Psoas muscle (tissue), 8 donors: Measurements from ENCODE around the gene MACIR. TPM values are rescaled to one million over a fixed set of nuclear protein-coding genes. Genes with fewer than 3 reads are reported as not detected.
"Not testable (repeated sequence)": the region's sequence is repeated elsewhere in the genome, so short reads cannot be mapped to it uniquely, and the experiment has no call there.

Source experiments
- ATAC-seq, 4 donors: fragments of 200-7000 bp; cut with Tn5 transposase; one replicate each; pipeline ENCODE4 v1.9.1; 2020; ENCODE audit warnings: moderate library complexity in 3 of 4, mild to moderate bottlenecking in 2 of 4
- DNase-seq, 2 donors: peaks; one replicate each; pipeline ENCODE4 v3.0.0-alpha.2; 2020
- H3K27ac ChIP-seq: fragments of 200-600 bp; one replicate; pipeline ENCODE4 v1.8.0; 2022
- H3K27me3 ChIP-seq, 3 donors: fragments of 200-600 bp in 1 of 3; one replicate each; pipeline versions ENCODE4 v1.6.1 to v1.8.0; 2013 to 2022; ENCODE audit warnings: low read length in 2 of 3, mild to moderate bottlenecking in 2 of 3, moderate library complexity in 1 of 3; ENCODE audit not compliant: insufficient read depth in 3 of 3
- H3K36me3 ChIP-seq, 2 donors: fragments of 200-600 bp in 1 of 2; one replicate each; pipeline versions ENCODE4 v1.6.1 to v1.8.0; 2013 to 2022; ENCODE audit warnings: low read depth in 1 of 2, mild to moderate bottlenecking in 1 of 2, moderate library complexity in 1 of 2; ENCODE audit not compliant: insufficient read depth in 1 of 2
- H3K4me1 ChIP-seq: fragments of 200-600 bp; one replicate; pipeline ENCODE4 v1.8.0; 2022
- H3K4me3 ChIP-seq: fragments of 200-600 bp; one replicate; pipeline ENCODE4 v1.8.0; 2022; ENCODE audit warnings: mild to moderate bottlenecking
- H3K9me3 ChIP-seq: fragments of 200-600 bp; one replicate; pipeline ENCODE4 v1.8.0; 2022
- CTCF ChIP-seq: fragments of 200-600 bp; IDR thresholded peaks from one replicate; pipeline ENCODE4 v1.8.0; 2022; ENCODE audit warnings: antibody characterized with exemption
- WGBS, 3 donors: extraction: QIAGEN DNeasy Blood & Tissue Kit; methylation state at CpG; one replicate each; pipeline versions ENCODE4 v1.1.6 to v1.1.7; 2013; 5-methylcytosine and 5-hydroxymethylcytosine counted together
- intact Hi-C, 2 donors: fragments of 100-400 bp; cut with DNase I; formaldehyde crosslinking; loops; one replicate each; pipeline versions ENCODE4 v1.11.0 to v1.14.2; 2022
- polyA plus RNA-seq, 3 donors: library from polyadenylated mRNA; stranded (reverse); fragments of 200-250 nt; gene quantifications; one replicate each; pipeline ENCODE4 v1.2.3, GENCODE V29; 2013
- total RNA-seq, 4 donors: library from RNA; stranded (reverse); fragmentation: NEBNext Ultra II Directional in 2 of 4; extraction: Animal tissue kit (Norgen Biotek cat#: 25700) in 2 of 4; gene quantifications; one replicate each; pipeline versions ENCODE4 v1.2.1 to v1.2.4, GENCODE V29; 2021 to 2023
- donor health status: healthy with polysubstance abuse.
- donor health status: DM: no; HTN: no; CAD: no; lungs with moderate emphysema.
- donor health status: Bipolar disorder and iron deficiency.
- donor health status: healthy.
- donor health status: DM: yes; HTN: yes; CAD: no.
- donor health status: DM: no; HTN: no; CAD: no.
- donor health status: DM: no; HTN: no; CAD: no.
- donor health status: DM: yes; HTN: yes; CAD: no.

MACIR gene
- total and polyA plus RNA-seq, 7 donors = 4.7 to 25.3 (median 5.7) TPM

GRCh38 chr5:103216137-103216536, 42.4 kb upstream of the MACIR start:
- no peaks in the 10 kb centered on the region for H3K27me3 ChIP-seq
- intact Hi-C loops = no loop called here
- TF ChIP-seq CTCF = no peak
- no peak overlapping the region for H3K4me3 ChIP-seq
- WGBS, 3 donors = 33 to 34% (median 33%) methylated on average over 2 of the region's 2 CpGs
- H3K27ac ChIP-seq = no peak overlapping the region
- DNase-seq (no peak), ATAC-seq (no peak)
- no peaks in the 10 kb centered on the region for H3K36me3 ChIP-seq
- H3K9me3 ChIP-seq = no peaks in the 10 kb centered on the region
- no peaks in the 10 kb centered on the region for H3K4me1 ChIP-seq

- Histone ChIP-seq H3K27me3 (no peaks in the 10 kb centered on the region), H3K4me3 (no peak overlapping the region), H3K4me1 (no peaks in the 10 kb centered on the region), H3K9me3 (no peaks in the 10 kb centered on the region), H3K36me3 (no peaks in the 10 kb centered on the region), H3K27ac (no peak overlapping the region)
- no peak for TF ChIP-seq CTCF
- intact Hi-C loops = no loop called here
- DNase-seq (no peak), ATAC-seq (no peak)
- 41 to 60% (median 49%) methylated on average over 2 of the region's 2 CpGs for WGBS, 3 donors
These were observed 41.9 kb upstream of the MACIR start for GRCh38 chr5:103216697-103217096.

DNA sequence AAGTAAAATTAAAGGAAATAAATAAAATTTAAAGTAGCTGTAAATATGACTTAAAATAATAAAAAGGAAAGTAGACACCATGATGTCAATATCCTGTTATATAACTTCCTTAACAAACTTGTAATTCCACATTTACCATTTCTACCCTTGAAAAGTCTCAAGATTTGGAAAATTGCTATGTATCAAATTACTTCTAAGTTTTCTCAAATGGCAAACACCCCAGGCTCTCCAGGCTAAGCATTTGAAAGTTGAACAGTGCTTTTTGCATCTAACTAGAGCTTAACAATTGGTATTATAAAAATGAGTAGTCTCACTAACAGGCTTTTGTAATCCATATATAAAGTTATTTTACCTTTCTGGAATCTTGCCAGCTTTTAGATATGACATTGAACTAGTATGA, 41.5 kb upstream of the MACIR start:
- ATAC-seq (no peak), DNase-seq (no peak)
- H3K36me3 ChIP-seq = no peaks in the 10 kb centered on the region
- intact Hi-C loops = no loop called here
- no peaks in the 10 kb centered on the region for H3K27me3 ChIP-seq
- H3K4me3 ChIP-seq = no peak overlapping the region
- no peak overlapping the region for H3K27ac ChIP-seq
- no peak for TF ChIP-seq CTCF
- H3K9me3 ChIP-seq = no peaks in the 10 kb centered on the region
- H3K4me1 ChIP-seq = no peaks in the 10 kb centered on the region

DNA sequence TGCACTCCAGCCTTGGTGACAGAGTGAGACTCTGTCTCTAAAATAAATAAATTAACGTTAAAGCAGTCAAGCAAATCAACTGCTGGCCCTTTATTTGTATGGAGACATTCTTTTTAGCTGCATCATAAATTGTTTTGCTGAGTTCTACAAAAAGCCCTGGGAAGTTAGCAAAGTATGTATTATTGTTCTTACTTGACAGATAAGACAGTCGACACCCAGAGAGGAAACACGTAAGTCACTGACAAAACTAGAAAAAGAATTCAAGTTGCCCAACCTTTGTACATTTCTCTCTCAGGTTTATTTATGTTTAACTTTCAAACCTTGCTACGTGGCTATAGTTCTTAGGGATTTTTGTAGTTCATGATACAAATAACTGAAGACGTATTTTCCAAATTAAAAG, 40.4 kb upstream of the MACIR start:
- no peak overlapping the region for H3K27ac ChIP-seq
- no peaks in the 10 kb centered on the region for H3K9me3 ChIP-seq
- ATAC-seq = no peak
- no peaks in the 10 kb centered on the region for H3K4me1 ChIP-seq
- intact Hi-C loops = no loop called here
- no peaks in the 10 kb centered on the region for H3K36me3 ChIP-seq
- no peak overlapping the region for H3K4me3 ChIP-seq
- WGBS, 3 donors = 86 to 88% (median 87%) methylated on average over 5 of the region's 5 CpGs
- H3K27me3 ChIP-seq = no peaks in the 10 kb centered on the region
- TF ChIP-seq CTCF = no peak
- DNase-seq = no peak

- H3K27ac ChIP-seq, H3K9me3 ChIP-seq, H3K27me3 ChIP-seq, H3K4me1 ChIP-seq, H3K36me3 ChIP-seq, intact Hi-C loops, H3K4me3 ChIP-seq, DNase-seq, ATAC-seq: not testable (repeated sequence)
- 94 to 98% (median 97%) methylated on average over 2 of the region's 2 CpGs for WGBS, 3 donors
These were observed 39.5 kb upstream of the MACIR start for GRCh38 chr5:103219074-103219473.
